H1 (cell line): ENCODE data around the gene MLC1. TPM values are rescaled to one million over a fixed set of nuclear protein-coding genes. Genes with fewer than 3 reads are reported as not detected.

Source experiments
- CTCF ChIA-PET: fragments of 300-600 bp; sonication (Branson Sonifier 250); formaldehyde crosslinking; loops from one replicate; lab custom pipeline; 2021; ENCODE audit not compliant: partially characterized antibody; lab: Charles Lee
- POLR2A ChIA-PET: fragments of 300-600 bp; sonication (Branson Sonifier 250); formaldehyde crosslinking; loops from one replicate; lab custom pipeline; 2021; ENCODE audit warnings: inconsistent platforms; ENCODE audit not compliant: partially characterized antibody; lab: Charles Lee
- DNase-seq, 2 experiments: peaks; one replicate each; pipeline versions ENCODE4 v3.0.0 to v3.0.0-alpha.2; 2010 to 2022; ENCODE audit warnings: low spot score in 2 of 2, low read depth in 1 of 2, mixed read lengths in 1 of 2
- FAIRE-seq: peaks from 2 replicates; lab custom pipeline; 2011; peaks lifted over from hg19 to GRCh38; lab: Jason Lieb, UNC
- H2AFZ ChIP-seq: 2 replicates; pipeline ENCODE4 v1.8.1; 2012; ENCODE audit warnings: low read length, inconsistent platforms
- H2AK5ac ChIP-seq: 2 replicates; pipeline ENCODE4 v1.6.1; 2013; ENCODE audit warnings: low read depth, low read length
- H2BK120ac ChIP-seq: replicated peaks from 2 replicates; pipeline ENCODE3; 2013; ENCODE audit warnings: low read depth, low read length, inconsistent platforms
- H2BK12ac ChIP-seq: 2 replicates; pipeline ENCODE4 v1.6.1; 2013; ENCODE audit warnings: low read depth, low read length
- H2BK15ac ChIP-seq: 2 replicates; pipeline ENCODE4 v1.6.1; 2013; ENCODE audit warnings: low read length
- H2BK20ac ChIP-seq: 2 replicates; pipeline ENCODE4 v1.6.1; 2013; ENCODE audit warnings: low read length
- H2BK5ac ChIP-seq: 2 replicates; pipeline ENCODE4 v1.6.1; 2013; ENCODE audit warnings: low read depth, low read length
- H3K14ac ChIP-seq: 2 replicates; pipeline ENCODE4 v1.6.1; 2013; ENCODE audit warnings: inconsistent platforms; ENCODE audit not compliant: insufficient read length
- H3K18ac ChIP-seq: 2 replicates; pipeline ENCODE4 v1.6.1; 2013; ENCODE audit warnings: low read length; ENCODE audit errors: extremely low read depth
- H3K23ac ChIP-seq: 2 replicates; pipeline ENCODE4 v1.6.1; 2013; ENCODE audit warnings: inconsistent platforms; ENCODE audit not compliant: insufficient read length
- H3K23me2 ChIP-seq: 2 replicates; pipeline ENCODE4 v1.6.1; 2013; ENCODE audit warnings: low read depth, low read length
- H3K27ac ChIP-seq: 2 replicates; pipeline ENCODE4 v1.6.1; 2011; ENCODE audit warnings: low read depth, low read length, inconsistent platforms
- H3K27me3 ChIP-seq, 4 experiments: replicated peaks in 1 of 4; 1 replicate in 1 of 4; 2 replicates in 3 of 4; pipeline versions ENCODE4 v1.6.1 to v1.8.1; 2011 to 2013; ENCODE audit warnings: low read length in 3 of 4, mild to moderate bottlenecking in 3 of 4, inconsistent platforms in 2 of 4, mixed read lengths in 2 of 4, moderate library complexity in 1 of 4; ENCODE audit not compliant: control insufficient read depth in 3 of 4, insufficient read depth in 3 of 4; ENCODE audit errors: extremely low read depth in 1 of 4
- H3K36me3 ChIP-seq, 4 experiments: 2 replicates each; pipeline versions ENCODE4 v1.6.1 to v1.8.1; 2011 to 2013; ENCODE audit warnings: mild to moderate bottlenecking in 4 of 4, low read length in 3 of 4, moderate library complexity in 2 of 4, control low read depth in 1 of 4, inconsistent platforms in 1 of 4; ENCODE audit not compliant: insufficient read depth in 4 of 4, control insufficient read depth in 2 of 4
- H3K4ac ChIP-seq: replicated peaks from 2 replicates; pipeline ENCODE3; 2013; ENCODE audit warnings: low read length, low read depth, mixed read lengths, inconsistent platforms; ENCODE audit not compliant: insufficient read length
- H3K4me1 ChIP-seq, 4 experiments: replicated peaks in 1 of 4; 1 replicate in 1 of 4; 2 replicates in 3 of 4; pipeline versions ENCODE4 v1.6.1 to v1.8.1; 2011 to 2013; ENCODE audit warnings: low read length in 3 of 4, inconsistent platforms in 2 of 4, mixed read lengths in 1 of 4; ENCODE audit not compliant: insufficient read depth in 4 of 4, control insufficient read depth in 3 of 4
- H3K4me2 ChIP-seq, 2 experiments: 2 replicates each; pipeline versions ENCODE4 v1.6.1 to v1.8.1; 2011 to 2013; ENCODE audit warnings: low read depth in 2 of 2, low read length in 2 of 2, control low read depth in 1 of 2, inconsistent platforms in 1 of 2, mild to moderate bottlenecking in 1 of 2; ENCODE audit not compliant: insufficient read depth in 1 of 2
- H3K4me3 ChIP-seq, 4 experiments: fragments of 200-600, 300-600 bp in 1 of 4; sonication (generic), shearing (Covaris generic), sonication (Bioruptor Twin) in 1 of 4; 2 replicates each; pipeline versions ENCODE4 v1.5.1 to v1.8.1; 2011 to 2016; ENCODE audit warnings: low read length in 4 of 4, low read depth in 3 of 4, control low read depth in 2 of 4, inconsistent platforms in 2 of 4, mild to moderate bottlenecking in 2 of 4, mixed read lengths in 1 of 4, moderate library complexity in 1 of 4; ENCODE audit not compliant: insufficient read depth in 2 of 4; ENCODE audit errors: extremely low read depth in 1 of 4
- H3K56ac ChIP-seq: replicated peaks from 2 replicates; pipeline ENCODE3; 2013; ENCODE audit warnings: low read depth, mild to moderate bottlenecking, mixed read lengths, low read length, inconsistent platforms; ENCODE audit not compliant: insufficient read length
- H3K79me1 ChIP-seq: 2 replicates; pipeline ENCODE4 v1.6.1; 2013; ENCODE audit warnings: low read depth, low read length, control low read depth
- H3K79me2 ChIP-seq, 2 experiments: 2 replicates each; pipeline versions ENCODE4 v1.6.1 to v1.8.1; 2012 to 2013; ENCODE audit warnings: low read length in 2 of 2, mild to moderate bottlenecking in 2 of 2, inconsistent platforms in 1 of 2; ENCODE audit not compliant: insufficient read depth in 2 of 2, control insufficient read depth in 1 of 2
- H3K9ac ChIP-seq, 4 experiments: replicated peaks in 1 of 4; 1 replicate in 1 of 4; 2 replicates in 3 of 4; pipeline versions ENCODE4 v1.6.1 to v1.8.1; 2011 to 2013; ENCODE audit warnings: low read depth in 3 of 4, low read length in 3 of 4, control low read depth in 2 of 4, mild to moderate bottlenecking in 2 of 4, moderate library complexity in 2 of 4, inconsistent platforms in 1 of 4; ENCODE audit errors: extremely low read depth in 1 of 4
- H3K9me3 ChIP-seq, 2 experiments: 2 replicates each; pipeline versions ENCODE4 v1.6.1 to v1.8.1; 2012 to 2013; ENCODE audit warnings: mild to moderate bottlenecking in 2 of 2, moderate library complexity in 2 of 2, control low read depth in 1 of 2, inconsistent platforms in 1 of 2, low read depth in 1 of 2, low read length in 1 of 2, mixed read lengths in 1 of 2; ENCODE audit not compliant: insufficient read depth in 2 of 2
- H4K20me1 ChIP-seq, 2 experiments: replicated peaks in 1 of 2; 2 replicates each; pipeline versions ENCODE3 to v1.8.1; 2011 to 2013; ENCODE audit warnings: inconsistent platforms in 2 of 2, low read length in 2 of 2, mild to moderate bottlenecking in 1 of 2; ENCODE audit not compliant: insufficient read depth in 2 of 2, control insufficient read depth in 1 of 2
- H4K5ac ChIP-seq: 2 replicates; pipeline ENCODE4 v1.6.1; 2013; ENCODE audit warnings: low read length, low read depth, mixed read lengths, inconsistent platforms; ENCODE audit not compliant: insufficient read length
- H4K8ac ChIP-seq: 2 replicates; pipeline ENCODE4 v1.8.0; 2013; ENCODE audit warnings: mild to moderate bottlenecking, moderate library complexity, low read length, inconsistent platforms; ENCODE audit not compliant: insufficient read depth; ENCODE audit errors: extremely low read depth
- H4K91ac ChIP-seq: replicated peaks from 2 replicates; pipeline ENCODE3; 2013; ENCODE audit warnings: low read length, mixed read lengths, inconsistent platforms; ENCODE audit not compliant: insufficient read length
- CBX8 ChIP-seq: fragments of 300-800, 300-1000 bp; sonication (generic); IDR thresholded peaks from 2 replicates; pipeline ENCODE4 v1.7.1; 2016; ENCODE audit warnings: low read depth, low read length, borderline replicate concordance
- TBP ChIP-seq: IDR thresholded peaks from 2 replicates; pipeline ENCODE4 v1.6.1; 2011; ENCODE audit warnings: low read depth, low read length, improper control_type of control experiment
- WGBS, 2 experiments: shearing (Covaris generic) in 1 of 2; methylation state at CpG; one replicate each; pipeline versions ENCODE4 v1.1.6 to v1.1.7; 2013 to 2015; ENCODE audit warnings: low lambda C conversion rate in 2 of 2, mixed read lengths in 2 of 2, inconsistent platforms in 1 of 2, low coverage in 1 of 2, missing lambda C conversion rate in 1 of 2; ENCODE audit not compliant: insufficient replicate concordance in 2 of 2, insufficient coverage in 1 of 2, insufficient read length in 1 of 2; ENCODE audit errors: extremely low coverage in 1 of 2, missing lambda C conversion rate in 1 of 2; 5-methylcytosine and 5-hydroxymethylcytosine counted together
- polyA plus RNA-seq, 7 experiments: library from polyadenylated mRNA; depleted of rRNA in 3 of 7; stranded (reverse) in 5 of 7; unstranded in 2 of 7; fragments of >200 nt in 5 of 7; fragments of 200-250 nt in 2 of 7; gene quantifications; 1 replicate in 5 of 7; 2 replicates in 1 of 7; 4 replicates in 1 of 7; pipeline versions ENCODE4 v1.2.1 to v1.2.3, GENCODE V29; 2011 to 2013; ENCODE audit warnings: missing spikeins in 2 of 7, mixed read lengths in 2 of 7
- total RNA-seq: library from RNA; stranded (reverse); fragmentation: NEBNext Ultra II Directional; extraction: Animal tissue kit (Norgen Biotek cat#: 25700); gene quantifications from 2 replicates; pipeline ENCODE4 v1.2.1, GENCODE V29; 2021

The MLC1 gene
- total and polyA plus RNA-seq, 2 of the 8 experiments (the other 6 are each of a cell fraction or from before 2014, with no cell fraction given), result 0.20 TPM; not detected in 1

GRCh38 chr22:50049299-50050195 lies 35.7 kb downstream of the MLC1 start:
- WGBS, 2 experiments, result 94% methylated on average over 31 of the region's 36 CpGs; no CpG with 5 or more reads in 1 of the 2 experiments
- no peak overlapping the region for H2BK20ac ChIP-seq
- H3K14ac ChIP-seq, result no peak overlapping the region
- H2AK5ac ChIP-seq, result no peak overlapping the region
- H2BK5ac ChIP-seq, result no peak overlapping the region
- no peaks in the 10 kb centered on the region; a peak in 1 of 7 replicates for H3K27me3 ChIP-seq
- no peak overlapping the region for H2BK15ac ChIP-seq
- H3K23me2 ChIP-seq, result no peaks in the 10 kb centered on the region
- H3K4ac ChIP-seq, result no peak overlapping the region
- H3K56ac ChIP-seq, result no peak overlapping the region
- H2AFZ ChIP-seq, result no peak overlapping the region
- no peak overlapping the region for H3K27ac ChIP-seq
- H3K23ac ChIP-seq, result no peak overlapping the region
- no peaks in the 10 kb centered on the region for H3K36me3 ChIP-seq
- H3K4me3 ChIP-seq, result no peak overlapping the region
- no peak for FAIRE-seq
- H3K18ac ChIP-seq, result no peak overlapping the region
- H3K79me1 ChIP-seq, result no peaks in the 10 kb centered on the region
- ChIA-PET POLR2A (no interaction called here), CTCF (interaction anchor here (0.7 to 1.2 kb wide), 2 partner anchors 104 to 112 kb away, joined by 3 read pairs; no protein-coding TSS in a partner anchor)
- no peaks in the 10 kb centered on the region for H3K79me2 ChIP-seq
- no peak overlapping the region for H2BK120ac ChIP-seq
- H3K4me1 ChIP-seq, result no peaks in the 10 kb centered on the region; a peak in 1 of 7 replicates
- H4K20me1 ChIP-seq, result no peaks in the 10 kb centered on the region
- H4K91ac ChIP-seq, result no peak overlapping the region
- no peak overlapping the region for H4K5ac ChIP-seq
- no peak overlapping the region for H3K4me2 ChIP-seq
- H3K9me3 ChIP-seq, result 0 out of 4 replicates have a peak, but pooled peaks cover 0 to 4% of the 10 kb centered on the region in 2 experiments
- H3K9ac ChIP-seq, result no peak overlapping the region
- no peak overlapping the region for H4K8ac ChIP-seq
- no peak overlapping the region for H2BK12ac ChIP-seq
- DNase-seq, result no peak
- TF ChIP-seq CBX8 (no peak), TBP (no peak)
